Measurements from ENCODE around the gene CEP89. TPM values are rescaled to one million over a fixed set of nuclear protein-coding genes. Genes with fewer than 3 reads are reported as not detected.

Gene CEP89
- total RNA-seq (2022; extraction: Qiagen RNA extraction; ENCODE audit: low read depth), result 40.5 to 50.9 TPM (median 47.3 TPM) in 5 replicates

GRCh38 chr19:32971715-32972540 lies at the start of gene CEP89, which contains the start of gene FAAP24:
Gene CEP89, minus strand, starts transcription at chr19:32971958. Its CDS starts 84 bp downstream, at chr19:32971874.
Gene FAAP24, plus strand, starts transcription at chr19:32972242. Its CDS starts 955 bp downstream, at chr19:32973197.

GRCh38 chr19:32869369-32869965 lies 102.3 kb downstream of the CEP89 start, which contains the start of gene SLC7A9:
Gene SLC7A9, minus strand, starts transcription at chr19:32869767. Its CDS starts 1,233 bp downstream, at chr19:32868534.

Other genes with a start within 250 kb of the CEP89 start
- 0.45 to 1.1 TPM (median 0.58 TPM) in 4 of 5 replicates, not detected in the other for gene SLC7A9, start 102.2 kb downstream of the CEP89 start, total RNA-seq (2022; extraction: Qiagen RNA extraction; ENCODE audit: low read depth)
- 13.9 to 16.1 TPM (median 15.6 TPM) in 5 replicates for gene FAAP24, start 284 bp upstream of the CEP89 start, total RNA-seq (2022; extraction: Qiagen RNA extraction; ENCODE audit: low read depth)
- gene RHPN2, start 92.9 kb upstream of the CEP89 start, total RNA-seq (2022; extraction: Qiagen RNA extraction; ENCODE audit: low read depth), result 43.5 to 68.5 TPM (median 55.9 TPM) in 5 replicates
- gene GPATCH1, start 109.2 kb upstream of the CEP89 start, total RNA-seq (2022; extraction: Qiagen RNA extraction; ENCODE audit: low read depth), result 12.1 to 16.5 TPM (median 15.2 TPM) in 5 replicates
- gene WDR88, start 160.2 kb upstream of the CEP89 start, total RNA-seq (2022; extraction: Qiagen RNA extraction; ENCODE audit: low read depth), result not detected in 5 replicates
- 23.8 to 65.5 TPM (median 52.9 TPM) in 5 replicates for gene LRP3, start 222.4 kb upstream of the CEP89 start, total RNA-seq (2022; extraction: Qiagen RNA extraction; ENCODE audit: low read depth)